Measurements from ENCODE around the gene CRYBG1.
"Not testable (repeated sequence)": the region's sequence is repeated elsewhere in the genome, so short reads cannot be mapped to it uniquely, and the experiment has no call there.

Gene CRYBG1

DNA sequence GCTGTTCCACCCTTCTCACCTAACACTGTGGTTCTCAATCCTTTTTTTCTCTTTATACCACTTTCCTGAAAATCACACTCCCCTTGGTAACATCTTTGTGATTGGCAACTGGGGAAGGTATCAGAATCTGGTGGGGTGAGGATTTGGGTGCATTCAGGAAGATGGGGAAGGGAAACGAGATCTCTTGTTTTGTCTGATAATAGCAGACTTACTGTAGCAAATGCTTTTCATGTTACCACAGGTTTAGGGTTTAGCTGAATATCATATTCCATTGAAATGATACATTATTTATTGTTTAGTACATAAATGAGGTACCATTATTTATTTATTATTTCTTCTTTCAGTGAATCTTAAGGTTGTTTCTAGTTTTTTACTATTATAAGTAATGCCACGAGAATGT, 168.0 kb downstream of the CRYBG1 start:
- no peak for DNase-seq

DNA sequence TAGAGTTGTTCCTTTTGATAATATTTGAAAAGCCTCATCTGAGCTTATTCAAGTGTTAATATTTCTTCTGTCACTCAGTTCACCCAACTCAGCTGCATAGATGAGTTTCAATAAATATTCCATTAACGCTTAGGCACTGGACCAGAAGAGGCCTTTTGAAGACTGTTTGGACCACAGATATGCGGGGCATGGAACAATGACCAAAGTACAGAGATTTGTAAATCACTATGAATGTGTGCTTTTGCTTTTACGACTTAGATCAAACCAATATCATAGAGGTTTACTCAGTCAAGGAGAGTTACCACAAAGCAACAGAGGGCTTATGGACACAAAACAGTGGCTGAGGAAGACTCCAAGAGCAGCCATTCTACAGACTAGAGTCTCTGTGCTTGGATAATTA, 168.9 kb downstream of the CRYBG1 start:
- no peak for DNase-seq

DNA sequence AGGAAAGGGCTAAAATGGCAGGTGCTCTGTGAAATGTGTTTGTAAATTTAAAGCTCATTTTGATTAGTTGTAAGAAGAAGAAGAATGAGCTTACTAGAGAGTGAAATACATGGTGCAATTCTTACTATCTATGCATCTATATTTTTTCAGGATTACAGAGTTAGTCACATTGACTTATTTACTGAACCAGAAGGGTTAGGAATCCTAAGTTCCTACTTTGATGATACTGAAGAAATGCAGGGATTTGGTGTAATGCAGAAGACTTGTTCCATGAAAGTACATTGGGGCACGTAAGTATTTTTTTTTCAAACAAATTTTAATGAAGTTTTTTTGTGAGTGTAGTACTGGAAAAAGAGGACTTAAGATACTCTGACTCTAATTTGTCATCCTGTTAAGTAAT, 169.5 kb downstream of the CRYBG1 start:
- DNase-seq, result no peak

DNA sequence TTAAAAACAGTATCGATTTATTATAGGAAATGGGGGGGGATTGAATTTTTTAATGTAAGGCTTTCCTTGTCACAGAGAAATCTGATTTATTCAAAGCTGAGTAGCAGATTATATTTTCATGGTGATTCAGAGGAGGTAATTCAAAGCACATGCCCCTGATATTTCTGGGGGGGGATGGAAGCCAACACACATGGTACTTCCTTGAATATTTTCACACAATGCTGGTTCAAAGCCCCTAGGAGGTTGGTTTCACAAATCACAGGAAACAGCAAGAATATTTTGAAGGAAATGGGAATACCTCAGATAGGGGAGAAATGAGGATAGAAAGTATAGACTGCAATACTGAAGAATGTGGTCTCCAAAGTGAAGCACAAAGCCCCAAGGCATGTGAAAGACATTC, 170.0 kb downstream of the CRYBG1 start:
- no peak for DNase-seq

DNA sequence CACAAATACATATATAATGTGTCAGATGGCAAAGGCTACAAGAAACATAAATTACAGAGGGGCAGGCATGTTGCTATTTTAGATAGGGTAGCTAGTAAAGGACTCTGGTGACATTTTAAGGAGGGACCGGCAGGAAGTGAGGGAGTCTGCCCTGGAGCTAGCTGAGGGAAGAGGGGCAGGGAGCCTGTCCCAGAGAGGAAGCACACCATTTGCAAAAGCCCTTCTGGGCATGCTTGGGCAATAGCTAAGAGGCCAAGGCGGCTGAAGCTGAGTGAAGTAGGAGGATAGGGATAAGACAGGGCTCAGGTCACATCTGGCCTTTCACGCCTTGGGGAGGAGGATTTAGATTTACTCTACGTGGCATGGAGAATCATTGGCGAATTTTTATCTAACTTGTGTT, 172.5 kb downstream of the CRYBG1 start:
- no peak for DNase-seq

DNA sequence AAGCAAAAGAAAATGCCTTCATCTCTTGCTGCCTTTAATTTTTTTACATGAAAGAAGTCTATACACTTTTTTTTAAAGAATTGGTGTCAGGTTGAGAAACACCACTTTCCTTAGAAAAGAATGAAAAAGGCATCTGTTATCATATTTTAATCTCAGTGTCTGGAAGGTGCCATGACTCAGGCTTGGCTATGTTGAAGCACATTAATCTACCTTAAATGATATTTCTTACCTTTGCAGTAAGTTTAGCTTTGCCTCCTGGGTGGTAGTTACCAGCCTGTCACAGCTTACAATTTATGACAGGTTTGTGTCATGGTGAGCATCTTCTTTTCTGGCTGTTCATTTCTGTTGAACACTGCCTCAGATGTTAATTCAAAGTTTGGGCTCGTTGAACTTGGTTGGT, 173.5 kb downstream of the CRYBG1 start:
- no peak for DNase-seq

DNA sequence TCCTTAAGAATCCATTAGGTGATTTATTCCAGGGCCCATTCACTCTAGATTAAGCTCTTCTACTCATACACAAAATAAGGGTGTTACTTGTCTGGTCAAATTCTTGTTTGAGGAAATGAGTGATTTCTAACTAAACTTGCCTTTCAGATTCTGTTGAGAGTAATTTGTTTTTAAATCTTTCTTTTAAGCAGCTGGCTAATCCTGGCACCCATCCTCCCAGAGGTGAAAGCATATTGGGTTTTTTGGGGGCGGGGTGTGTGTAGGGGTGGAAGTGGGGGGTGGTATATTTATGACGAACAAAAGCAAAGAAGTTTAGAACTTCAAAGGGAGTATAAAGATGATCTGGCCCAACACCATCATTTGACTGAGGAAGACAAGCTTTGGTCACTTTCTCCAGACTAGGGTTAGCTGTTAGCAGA, 174.1 kb downstream of the CRYBG1 start:
- DNase-seq, result peak in 1 of 4 experiments; percentile 7

DNA sequence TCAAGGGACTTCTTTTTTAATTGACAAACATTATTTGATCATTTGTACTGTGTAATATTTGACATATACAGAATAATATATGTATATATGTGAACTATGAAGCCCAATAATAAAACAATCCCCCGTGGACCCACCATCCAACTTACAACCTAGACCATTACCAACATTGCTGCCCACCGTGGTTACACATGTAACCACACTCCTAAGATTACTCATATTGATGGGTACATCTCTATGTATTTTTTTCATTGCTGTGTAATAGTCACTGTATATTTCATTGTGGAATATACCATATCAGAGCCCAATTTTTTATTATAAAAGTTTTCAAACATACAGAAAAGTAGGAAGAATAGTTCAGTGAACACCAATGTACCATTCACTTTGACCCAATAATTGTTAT, 174.5 kb downstream of the CRYBG1 start:
- no peak for DNase-seq

DNA sequence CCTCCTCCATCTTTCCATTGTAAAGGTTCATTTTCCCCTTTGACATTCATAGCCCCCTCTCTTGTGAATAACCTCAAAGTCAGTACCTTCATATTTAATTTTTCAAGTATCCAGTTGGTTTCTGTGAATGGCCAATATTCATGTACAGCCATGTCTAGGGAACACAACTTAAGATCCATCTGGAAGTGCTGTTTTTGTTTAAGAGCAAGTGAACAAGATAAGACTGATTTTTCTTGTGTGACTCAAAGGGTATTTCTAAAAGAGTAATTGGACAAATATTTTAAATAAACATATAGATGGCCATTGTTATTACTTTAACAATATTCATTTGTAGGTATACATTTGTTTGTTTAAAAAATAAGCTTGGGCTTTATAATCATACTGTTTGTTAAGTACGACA, 175.8 kb downstream of the CRYBG1 start:
- no peak for DNase-seq

DNA sequence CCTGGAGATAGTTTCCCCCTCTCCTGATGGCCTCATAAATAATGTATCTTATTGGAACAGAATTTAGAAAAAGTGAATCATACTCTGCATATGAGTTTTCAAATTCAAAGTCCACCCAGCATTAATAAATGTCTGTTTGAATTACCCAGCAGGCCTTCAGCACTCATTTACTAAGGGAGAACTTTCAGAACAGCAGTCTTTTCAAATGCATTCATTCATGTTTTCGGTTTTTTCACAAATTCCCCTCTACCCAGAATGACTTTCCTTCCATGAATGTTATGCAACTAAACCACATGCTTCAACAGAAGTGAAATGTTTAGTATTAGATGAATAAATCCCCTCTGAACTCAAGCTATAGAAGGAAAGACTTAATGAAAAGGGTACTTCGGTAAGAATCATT, 176.3 kb downstream of the CRYBG1 start:
- DNase-seq, result no peak

DNA sequence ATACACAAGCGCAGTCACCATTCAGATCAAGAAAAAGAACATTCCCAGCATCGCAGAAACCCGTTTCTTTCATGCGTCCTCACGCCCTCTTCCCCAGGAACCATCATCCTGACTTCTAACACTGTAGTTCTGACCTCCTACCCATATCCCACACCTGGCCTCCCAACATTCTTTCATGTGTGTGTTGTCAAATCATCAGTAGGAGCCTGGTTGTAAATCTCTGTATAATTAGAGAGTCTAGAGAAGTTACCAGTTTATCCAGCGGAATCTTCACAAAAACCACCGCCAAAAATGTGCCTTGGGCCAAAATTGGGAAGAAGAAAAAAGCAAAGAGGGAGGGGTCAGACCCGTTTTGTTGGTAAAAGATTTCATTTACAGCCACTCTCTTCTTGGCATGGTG, 177.1 kb downstream of the CRYBG1 start:
- no peak for DNase-seq

DNA sequence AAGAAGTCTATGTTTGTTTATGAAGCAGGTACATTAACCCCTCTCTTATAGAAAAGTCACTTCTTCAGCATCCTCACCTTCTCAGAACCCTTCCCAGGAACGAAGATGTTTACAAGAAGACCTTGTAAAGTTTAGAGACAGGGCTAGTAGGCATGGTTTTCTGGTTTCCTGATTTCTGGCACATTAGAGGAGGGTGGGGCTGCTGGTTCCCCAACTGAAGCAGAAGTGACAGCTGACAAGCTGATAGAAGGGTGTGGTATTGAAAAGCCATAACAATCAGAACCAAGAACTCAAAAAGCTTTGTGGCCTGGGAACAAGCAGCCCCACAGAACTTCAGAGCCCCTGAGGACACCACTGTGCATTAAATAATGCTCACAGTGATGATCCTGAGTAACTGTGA, 177.6 kb downstream of the CRYBG1 start:
- DNase-seq, result no peak

DNA sequence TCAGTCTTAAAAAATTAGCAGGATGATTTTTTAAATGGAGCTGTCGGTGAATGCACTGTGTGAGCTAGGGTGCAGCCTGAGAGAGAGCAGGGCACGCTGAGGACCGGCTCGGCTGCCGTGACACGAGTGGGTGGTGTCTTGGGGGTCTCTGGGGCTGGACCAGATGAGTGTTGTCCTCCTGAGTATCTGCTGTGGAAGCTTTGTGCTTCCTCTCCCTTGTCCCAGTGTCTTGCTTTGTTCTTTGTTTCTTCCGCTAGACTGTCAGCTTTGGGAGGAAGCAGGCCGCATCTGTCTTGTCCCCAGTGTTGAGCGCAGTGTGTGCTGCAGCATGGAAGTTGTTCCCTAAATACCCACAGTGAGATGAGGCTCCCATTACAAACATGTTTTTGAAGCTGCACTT, 179.4 kb downstream of the CRYBG1 start:
- no peak for DNase-seq

DNA sequence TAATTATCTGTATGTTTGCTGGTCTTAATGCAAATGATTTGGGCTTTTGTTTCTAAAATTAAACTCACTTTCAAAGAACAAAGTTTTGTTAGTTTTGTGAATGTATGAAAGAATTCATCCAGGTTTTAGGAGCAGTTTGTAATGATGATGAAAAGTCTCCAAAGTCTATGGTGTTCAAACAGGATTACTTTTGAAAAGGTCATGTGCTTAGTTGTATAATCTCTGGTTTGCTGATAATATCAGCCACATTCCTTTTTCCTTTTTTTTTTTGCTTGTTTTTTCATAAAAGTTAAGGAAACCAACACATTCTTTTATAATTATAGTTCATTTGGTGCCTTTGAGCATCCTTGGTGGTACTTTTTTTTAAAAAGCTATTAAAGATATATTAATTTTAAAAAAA, 179.9 kb downstream of the CRYBG1 start:
- no peak for DNase-seq

DNA sequence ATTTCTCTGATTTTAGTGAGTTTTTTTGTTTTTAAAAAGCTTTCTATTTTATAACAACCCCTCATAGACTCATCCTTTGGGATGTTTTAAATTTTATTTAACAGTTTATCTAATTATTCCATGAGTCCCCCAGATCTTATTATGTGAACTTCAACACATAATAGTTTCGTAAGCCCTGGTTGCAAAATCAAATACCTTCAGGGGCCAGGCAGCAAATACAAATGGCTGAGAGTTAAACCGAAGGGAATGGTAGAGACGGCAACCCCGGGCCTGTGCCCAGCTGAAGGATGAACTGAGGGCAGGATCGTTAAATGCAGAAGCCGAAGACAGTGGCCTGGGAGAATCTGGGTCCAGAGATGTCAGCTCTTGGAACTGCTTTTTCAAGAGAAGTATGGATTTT, 180.4 kb downstream of the CRYBG1 start:
- DNase-seq, result no peak

DNA sequence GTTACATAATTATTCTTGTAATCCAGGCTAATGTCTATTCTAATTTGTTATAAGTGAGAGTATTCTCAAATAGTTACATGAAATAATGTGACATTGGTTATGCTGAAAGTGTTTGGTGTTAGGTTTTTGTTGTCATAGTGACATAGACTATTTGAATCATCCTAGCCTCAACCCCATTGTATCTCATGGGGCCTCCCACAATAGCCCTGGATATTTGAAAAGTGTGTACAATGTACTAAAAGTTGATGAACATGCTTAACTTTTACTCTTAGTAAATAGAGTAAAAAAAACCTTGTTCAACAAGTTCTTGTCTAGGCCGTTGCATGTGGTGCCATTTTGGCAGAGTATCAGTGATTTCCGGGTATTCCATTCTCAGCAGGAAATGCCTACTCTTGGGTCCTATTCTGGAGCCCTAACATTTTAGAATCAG, 185.8 kb downstream of the CRYBG1 start:
- no peak for DNase-seq

DNA sequence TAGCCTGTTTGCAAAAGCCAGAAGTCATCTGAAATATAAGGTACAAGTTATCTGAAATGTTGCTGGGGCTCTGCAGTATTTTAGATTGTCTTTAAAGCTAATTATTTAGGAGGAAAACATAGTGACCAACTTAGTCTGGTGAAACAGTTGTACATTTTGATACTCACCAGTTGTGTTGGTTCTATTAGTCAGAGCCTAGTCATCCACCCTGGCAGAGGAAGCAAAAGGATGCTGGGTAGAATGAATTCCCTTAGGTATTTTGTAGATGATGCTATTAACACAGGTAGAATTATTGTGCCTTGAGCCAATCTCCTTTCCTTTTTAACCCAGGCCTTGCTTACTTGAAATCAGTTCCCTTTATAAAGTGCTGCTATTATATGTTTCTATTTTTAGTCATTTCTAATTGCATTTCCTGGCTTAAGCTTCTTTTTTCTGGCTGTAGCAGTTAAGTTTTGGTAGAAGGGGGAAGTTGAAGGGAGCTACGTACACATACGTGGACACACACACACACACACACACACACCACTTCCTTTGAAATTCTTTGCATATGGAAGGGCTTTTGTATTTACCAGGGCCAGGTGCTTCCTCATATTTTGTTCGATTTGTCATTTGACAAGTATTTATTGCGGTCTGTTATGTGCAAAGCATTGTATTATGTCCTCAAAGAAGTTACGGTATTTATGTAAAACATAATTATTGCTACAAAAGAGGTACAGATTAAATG, 186.3 kb downstream of the CRYBG1 start:
- DNase-seq, result no peak

DNA sequence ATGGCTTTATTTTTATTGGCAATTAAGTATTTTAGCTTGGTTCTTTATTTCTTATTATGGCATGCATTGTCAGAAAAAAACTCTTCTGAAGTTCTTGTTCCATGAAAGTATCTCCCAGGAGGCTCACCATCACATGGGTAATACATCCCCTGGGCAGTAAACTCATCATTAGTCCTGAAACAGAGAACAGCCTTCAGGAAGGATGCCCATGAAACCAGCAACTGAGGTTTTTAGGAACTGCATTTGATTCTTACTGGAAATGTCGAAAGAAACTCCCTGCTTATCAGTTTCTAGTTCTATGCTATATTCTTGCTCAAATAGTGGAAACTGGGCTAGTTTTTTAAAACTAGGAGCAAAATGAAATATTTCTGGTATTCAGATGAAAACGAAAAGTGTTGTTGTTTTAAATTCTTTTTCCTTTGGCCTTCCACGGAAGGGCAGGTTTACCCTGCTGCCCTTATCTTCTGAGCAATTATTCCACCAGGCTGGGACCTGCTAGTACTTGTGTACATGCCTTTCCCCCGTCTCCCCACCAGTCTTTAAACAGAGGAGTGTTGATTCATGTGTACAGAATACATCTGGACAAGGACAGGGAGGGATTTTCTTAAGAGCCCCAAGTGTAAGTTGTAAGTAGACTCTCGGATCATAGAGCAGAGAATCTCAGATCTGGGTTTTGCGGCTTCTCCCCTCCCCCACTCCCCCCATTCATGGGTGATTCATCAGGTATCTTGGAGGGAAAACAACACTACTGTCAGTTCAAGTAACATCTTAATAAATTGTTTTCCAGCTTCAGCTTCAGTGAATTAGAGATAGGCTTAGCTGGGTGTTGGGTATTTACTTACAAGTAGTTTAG, 187.3 kb downstream of the CRYBG1 start:
- DNase-seq, result peak in 1 of 4 experiments; percentile 12

DNA sequence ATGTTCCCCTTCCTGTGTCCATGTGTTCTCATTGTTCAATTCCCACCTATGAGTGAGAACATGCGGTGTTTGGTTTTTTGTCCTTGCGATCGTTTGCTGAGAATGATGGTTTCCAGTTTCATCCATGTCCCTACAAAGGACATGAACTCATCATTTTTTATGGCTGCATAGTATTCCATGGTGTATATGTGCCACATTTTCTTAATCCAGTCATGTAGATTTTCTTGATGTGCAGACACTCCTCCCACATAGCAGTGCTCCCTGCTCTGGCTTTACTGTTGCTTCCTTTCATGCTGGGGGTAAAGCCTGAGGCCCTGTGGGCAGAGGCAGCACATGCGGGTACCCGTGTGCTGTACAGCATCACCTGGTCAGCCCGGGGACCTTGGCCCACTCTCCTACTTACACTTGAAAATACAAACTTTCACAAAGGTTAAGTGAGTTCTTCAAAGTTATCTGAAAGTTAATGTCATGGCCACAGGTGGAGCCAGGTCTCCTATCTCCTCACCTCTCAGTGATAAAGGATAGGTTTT, 188.5 kb downstream of the CRYBG1 start:
- DNase-seq, result not testable (repeated sequence)

DNA sequence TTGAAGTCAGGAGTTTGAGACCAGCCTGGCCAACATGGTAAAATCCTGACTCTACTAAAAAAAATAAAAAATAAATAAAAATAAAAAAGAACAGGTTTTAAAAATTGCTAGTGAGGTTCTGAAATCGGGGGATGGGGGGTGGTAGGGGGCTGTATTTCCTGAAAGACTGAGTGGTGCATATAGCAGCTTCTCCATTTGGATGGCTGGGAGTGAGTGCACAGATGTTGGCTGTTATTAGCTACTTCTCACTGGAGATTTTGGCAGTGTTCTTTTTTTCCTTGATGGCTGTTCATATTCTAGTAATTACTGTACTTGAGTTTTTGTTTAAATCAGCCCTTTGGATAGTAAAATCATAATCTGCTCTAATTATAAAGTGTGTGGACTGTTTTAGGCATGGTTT, 189.0 kb downstream of the CRYBG1 start:
- no peak for DNase-seq

DNA sequence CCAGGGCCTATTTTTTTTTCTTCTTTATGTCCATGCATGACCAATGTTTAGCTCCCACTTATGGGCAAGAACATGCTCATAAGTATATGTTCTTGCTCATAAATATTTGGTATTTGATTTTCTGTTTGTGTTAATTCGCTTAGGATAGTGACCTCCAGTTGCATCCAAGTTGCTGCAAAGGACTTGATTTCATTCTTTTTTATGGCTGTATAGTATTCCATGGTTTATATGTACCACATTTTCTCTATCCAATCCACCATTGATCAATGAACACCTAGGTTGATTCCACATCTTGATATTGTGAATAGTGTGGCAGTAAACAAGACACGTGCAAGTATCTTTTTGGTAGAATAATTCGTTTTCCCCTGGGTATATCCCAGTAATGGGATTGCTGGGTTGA, 190.6 kb downstream of the CRYBG1 start:
- DNase-seq, result no peak

DNA sequence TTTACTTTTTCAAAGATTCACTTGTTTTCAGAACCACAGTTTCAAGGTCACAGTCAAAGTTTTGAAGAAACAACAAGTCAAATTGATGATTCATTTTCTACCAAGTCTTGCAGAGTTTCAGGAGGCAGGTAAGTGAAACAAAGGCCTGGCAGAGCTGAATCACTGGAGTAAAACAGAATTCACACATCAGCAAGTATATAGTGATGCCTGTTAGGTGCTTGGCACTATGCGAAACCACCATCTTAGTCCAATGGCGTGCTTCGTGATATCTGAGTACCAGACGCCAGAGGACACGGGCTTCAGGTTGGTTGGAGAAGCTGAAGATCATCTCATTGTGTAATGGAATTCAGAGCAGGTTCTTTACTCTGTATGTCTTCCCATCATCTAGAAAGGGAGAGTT, 192.9 kb downstream of the CRYBG1 start:
- DNase-seq, result no peak

DNA sequence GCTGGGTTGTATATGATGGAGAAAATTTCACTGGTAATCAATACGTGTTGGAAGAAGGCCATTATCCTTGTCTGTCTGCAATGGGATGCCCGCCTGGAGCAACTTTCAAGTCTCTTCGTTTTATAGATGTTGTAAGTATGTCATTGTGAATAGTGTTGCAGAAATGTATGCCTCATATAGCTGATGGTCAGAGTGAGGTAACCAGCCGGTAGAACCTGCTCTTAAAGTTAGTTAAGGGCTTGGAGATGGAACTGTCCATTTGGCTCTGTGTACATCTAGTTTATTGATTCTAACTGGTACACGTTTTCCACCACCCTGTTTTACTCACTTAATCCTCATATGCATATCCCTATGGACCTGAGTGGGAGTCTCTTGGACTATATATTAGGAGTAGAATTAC, 195.2 kb downstream of the CRYBG1 start:
- no peak for DNase-seq

DNA sequence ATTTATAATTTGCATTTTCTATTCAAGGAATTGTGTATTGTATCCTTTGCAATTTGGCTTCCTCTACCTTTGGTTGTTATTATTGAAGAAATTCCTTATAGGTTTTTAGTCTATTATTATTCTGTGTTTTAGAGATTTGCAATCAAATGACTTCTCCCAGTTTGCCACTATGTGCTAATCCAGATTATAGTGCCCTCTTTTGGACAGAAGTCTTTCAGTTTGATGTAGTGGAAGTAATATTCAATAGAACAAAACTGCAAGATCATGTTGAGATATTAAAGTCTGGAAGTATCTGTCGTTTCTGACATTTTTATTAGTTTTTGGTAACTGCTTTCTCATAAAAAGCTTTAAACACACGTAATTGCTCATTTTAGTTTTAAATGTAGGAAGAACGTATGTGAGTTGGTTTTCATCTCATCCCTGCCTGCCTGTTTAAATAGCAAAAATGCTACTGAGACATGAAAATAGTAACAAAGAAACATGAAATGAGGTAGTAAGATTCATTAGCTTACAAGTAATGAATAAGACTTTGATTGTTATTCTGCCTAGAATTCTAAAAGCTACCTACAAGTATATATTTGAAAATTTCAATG, 195.9 kb downstream of the CRYBG1 start:
- no peak for DNase-seq
